Measurements from ENCODE around the gene IL17RB. TPM values are rescaled to one million over a fixed set of nuclear protein-coding genes. Genes with fewer than 3 reads are reported as not detected.

The IL17RB gene
- polyA plus RNA-seq, 2 of the 4 experiments (the other 2 are of a cell fraction), result 1.9 to 2.2 TPM

- DNase-seq (ENCODE audit: low read depth in 1 of 2, low spot score in 1 of 2) (no peak), ATAC-seq (peak; percentile 59 to 64; a peak in 4 of 6 replicates), FAIRE-seq (no peak)
- Histone ChIP-seq H3K4me2 (no peak overlapping the region), H3K4me3 (no peak overlapping the region), H3K4me1 (no peaks in the 10 kb centered on the region), H3K27ac (no peak overlapping the region), H3K9me3 (no peaks in the 10 kb centered on the region)
- ChIA-PET POLR2A (no interaction called here), CTCF (no interaction called here)
- WGBS (ENCODE audit: missing lambda C conversion rate), result 82% methylated on average over 4 of the region's 4 CpGs
- no peak for TF ChIP-seq RAD21 (conservative IDR thresholded peaks at IDR 0.05 in 1 of 2, IDR thresholded peaks at IDR 0.05 in 1 of 2)
- TF ChIP-seq CEBPB (IDR thresholded peaks at IDR 0.05), result no peak
- no peak for TF ChIP-seq HDAC2 (IDR thresholded peaks at IDR 0.05)
- TF ChIP-seq ATOH8 (CRISPR knock-in tag; IDR thresholded peaks at IDR 0.05; ENCODE audit: low read depth), result no peak
- TF ChIP-seq E2F6 (IDR thresholded peaks at IDR 0.05; ENCODE audit: borderline replicate concordance, low read depth), result no peak
Measured at GRCh38 chr3:53812434-53812833, 33.9 kb upstream of the IL17RB start.

- Histone ChIP-seq H3K4me2 (no peak overlapping the region), H3K4me1 (no peaks in the 10 kb centered on the region), H3K27ac (no peak overlapping the region), H3K9me3 (no peaks in the 10 kb centered on the region), H3K4me3 (no peak overlapping the region)
- CTCF ChIA-PET, result no interaction called here
- FAIRE-seq (no peak), DNase-seq (ENCODE audit: low read depth in 1 of 2, low spot score in 1 of 2) (no peak), ATAC-seq (no peak)
- WGBS (ENCODE audit: missing lambda C conversion rate), result 94% methylated on average over 5 of the region's 5 CpGs
- TF ChIP-seq GATA3 (IDR thresholded peaks at IDR 0.05; ENCODE audit: borderline replicate concordance), result no peak
- TF ChIP-seq JUN (IDR thresholded peaks at IDR 0.05), result no peak
- no peak for TF ChIP-seq RNF2 (IDR thresholded peaks at IDR 0.05; ENCODE audit: borderline replicate concordance, low read depth)
- TF ChIP-seq SREBF2 (IDR thresholded peaks at IDR 0.05), result no peak
- no peak for TF ChIP-seq TP53 (CRISPR knock-in tag; IDR thresholded peaks at IDR 0.05)
- no peak for TF ChIP-seq FOXS1 (CRISPR knock-in tag; IDR thresholded peaks at IDR 0.05)
- no peak for TF ChIP-seq SMC3 (IDR thresholded peaks at IDR 0.05)
- no peak for TF ChIP-seq HOXB13 (CRISPR knock-in tag; IDR thresholded peaks at IDR 0.05; ENCODE audit: low read depth)
- no peak for TF ChIP-seq ZC3H11A (IDR thresholded peaks at IDR 0.05)
- no peak for TF ChIP-seq HEYL (CRISPR knock-in tag; IDR thresholded peaks at IDR 0.05)
- TF ChIP-seq CEBPB (IDR thresholded peaks at IDR 0.05), result no peak
- TF ChIP-seq BCL3 (IDR thresholded peaks at IDR 0.05), result no peak
- TF ChIP-seq NFE2L2 (conservative IDR thresholded peaks at IDR 0.05; ENCODE audit: low read length), result no peak
- TF ChIP-seq TFCP2L1 (CRISPR knock-in tag; IDR thresholded peaks at IDR 0.05), result no peak
- TF ChIP-seq HDAC2 (IDR thresholded peaks at IDR 0.05), result no peak
- no peak for TF ChIP-seq REST (IDR thresholded peaks at IDR 0.05)
- TF ChIP-seq MAFK (IDR thresholded peaks at IDR 0.05; ENCODE audit: partially characterized antibody), result no peak
- TF ChIP-seq MYC (IDR thresholded peaks at IDR 0.05; ENCODE audit: borderline replicate concordance, low read length), result no peak
- TF ChIP-seq KDM5A (IDR thresholded peaks at IDR 0.05), result no peak
- POLR2A ChIA-PET, result no interaction called here
Measured at GRCh38 chr3:53813229-53813628, 33.1 kb upstream of the IL17RB start.
